ENCODE measurements around the gene FGF14.

Gene FGF14

DNA sequence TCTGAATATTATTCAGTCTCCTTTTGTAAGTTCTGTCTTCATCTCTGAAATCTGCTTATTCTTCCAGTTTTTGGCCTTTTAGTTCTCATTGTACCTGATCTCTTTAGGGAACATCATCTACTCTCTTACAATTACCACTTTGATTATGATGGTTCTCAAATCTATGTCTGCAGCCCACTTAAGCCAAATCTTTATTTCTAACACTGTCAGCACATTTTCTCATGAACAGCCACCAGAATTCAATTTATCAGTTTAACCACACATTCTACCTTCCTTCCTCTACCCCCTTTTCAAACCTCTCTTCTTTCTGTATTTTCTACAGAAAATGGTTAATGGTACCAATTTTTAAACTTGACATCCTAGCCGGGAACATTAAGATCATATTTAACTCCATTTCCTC lies 175.3 kb downstream of the FGF14 start:
- DNase-seq (ENCODE audit: low spot score) (no peak), ATAC-seq (ENCODE audit: low read depth) (no peak)
- no peaks in the 10 kb centered on the region for H3K27me3 ChIP-seq (ENCODE audit: insufficient read depth, poor library complexity, severe bottlenecking)

GRCh38 chr13:102225892-102226291 lies 176.0 kb downstream of the FGF14 start:
- no peaks in the 10 kb centered on the region for H3K27me3 ChIP-seq (ENCODE audit: insufficient read depth, poor library complexity, severe bottlenecking)
- H3K9me3 ChIP-seq (ENCODE audit: severe bottlenecking): no peaks in the 10 kb centered on the region
- TF ChIP-seq, protein P1, sequence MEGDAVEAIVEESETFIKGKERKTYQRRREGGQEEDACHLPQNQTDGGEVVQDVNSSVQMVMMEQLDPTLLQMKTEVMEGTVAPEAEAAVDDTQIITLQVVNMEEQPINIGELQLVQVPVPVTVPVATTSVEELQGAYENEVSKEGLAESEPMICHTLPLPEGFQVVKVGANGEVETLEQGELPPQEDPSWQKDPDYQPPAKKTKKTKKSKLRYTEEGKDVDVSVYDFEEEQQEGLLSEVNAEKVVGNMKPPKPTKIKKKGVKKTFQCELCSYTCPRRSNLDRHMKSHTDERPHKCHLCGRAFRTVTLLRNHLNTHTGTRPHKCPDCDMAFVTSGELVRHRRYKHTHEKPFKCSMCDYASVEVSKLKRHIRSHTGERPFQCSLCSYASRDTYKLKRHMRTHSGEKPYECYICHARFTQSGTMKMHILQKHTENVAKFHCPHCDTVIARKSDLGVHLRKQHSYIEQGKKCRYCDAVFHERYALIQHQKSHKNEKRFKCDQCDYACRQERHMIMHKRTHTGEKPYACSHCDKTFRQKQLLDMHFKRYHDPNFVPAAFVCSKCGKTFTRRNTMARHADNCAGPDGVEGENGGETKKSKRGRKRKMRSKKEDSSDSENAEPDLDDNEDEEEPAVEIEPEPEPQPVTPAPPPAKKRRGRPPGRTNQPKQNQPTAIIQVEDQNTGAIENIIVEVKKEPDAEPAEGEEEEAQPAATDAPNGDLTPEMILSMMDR (IDR thresholded peaks at IDR 0.05; ENCODE audit: poor library complexity, severe bottlenecking): no peak
- no peaks in the 10 kb centered on the region for H3K36me3 ChIP-seq (ENCODE audit: low read depth)
- no peak for ATAC-seq (ENCODE audit: low read depth)
- no peaks in the 10 kb centered on the region for H3K4me1 ChIP-seq (ENCODE audit: insufficient read depth, poor library complexity, severe bottlenecking)
- no peak for DNase-seq (ENCODE audit: low spot score)
- no peak overlapping the region for H3K27ac ChIP-seq (ENCODE audit: poor library complexity, severe bottlenecking)
- H3K4me3 ChIP-seq (ENCODE audit: severe bottlenecking): no peak overlapping the region

More for the DNA sequence above, 175.3 kb downstream of the FGF14 start:
- Histone ChIP-seq H3K27ac (ENCODE audit: poor library complexity, severe bottlenecking) (no peak overlapping the region), H3K9me3 (ENCODE audit: severe bottlenecking) (no peaks in the 10 kb centered on the region), H3K4me1 (ENCODE audit: insufficient read depth, poor library complexity, severe bottlenecking) (no peaks in the 10 kb centered on the region), H3K4me3 (ENCODE audit: severe bottlenecking) (no peak overlapping the region), H3K36me3 (ENCODE audit: low read depth) (no peaks in the 10 kb centered on the region)
- TF ChIP-seq, protein P1 (IDR thresholded peaks at IDR 0.05; ENCODE audit: poor library complexity, severe bottlenecking): no peak

DNA sequence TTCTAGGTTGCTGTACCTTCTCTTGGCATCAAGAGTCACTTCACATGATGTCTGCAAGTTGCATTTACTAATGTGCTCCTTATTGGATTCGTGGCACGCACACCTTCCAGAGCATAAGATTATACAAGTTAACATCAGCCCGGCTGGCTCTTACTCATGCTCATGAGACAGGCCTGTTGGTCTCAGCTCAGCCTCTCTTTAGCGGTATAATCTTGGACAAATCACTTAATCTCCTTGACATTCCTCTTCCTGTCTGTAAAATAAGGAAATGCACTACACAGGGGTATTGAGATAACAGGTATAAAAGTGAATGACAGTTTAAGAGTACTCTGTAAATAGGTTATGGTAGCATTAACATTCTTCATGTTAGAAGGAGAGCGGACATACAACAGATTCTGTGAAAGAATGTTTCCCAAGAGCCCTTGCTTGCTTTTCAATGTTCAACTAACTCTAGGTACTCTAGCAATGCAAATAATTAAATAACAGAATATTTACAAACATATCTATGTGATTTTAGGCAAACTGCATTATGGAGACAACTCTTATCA lies 181.1 kb downstream of the FGF14 start:
- DNase-seq (ENCODE audit: low spot score) (no peak), ATAC-seq (ENCODE audit: low read depth) (no peak)
- Histone ChIP-seq H3K4me1 (ENCODE audit: insufficient read depth, poor library complexity, severe bottlenecking) (no peaks in the 10 kb centered on the region), H3K27ac (ENCODE audit: poor library complexity, severe bottlenecking) (no peak overlapping the region), H3K4me3 (ENCODE audit: severe bottlenecking) (no peak overlapping the region), H3K27me3 (ENCODE audit: insufficient read depth, poor library complexity, severe bottlenecking) (no peaks in the 10 kb centered on the region), H3K9me3 (ENCODE audit: severe bottlenecking) (no peaks in the 10 kb centered on the region), H3K36me3 (ENCODE audit: low read depth) (no peaks in the 10 kb centered on the region)
- TF ChIP-seq, protein P1 (IDR thresholded peaks at IDR 0.05; ENCODE audit: poor library complexity, severe bottlenecking): no peak

DNA sequence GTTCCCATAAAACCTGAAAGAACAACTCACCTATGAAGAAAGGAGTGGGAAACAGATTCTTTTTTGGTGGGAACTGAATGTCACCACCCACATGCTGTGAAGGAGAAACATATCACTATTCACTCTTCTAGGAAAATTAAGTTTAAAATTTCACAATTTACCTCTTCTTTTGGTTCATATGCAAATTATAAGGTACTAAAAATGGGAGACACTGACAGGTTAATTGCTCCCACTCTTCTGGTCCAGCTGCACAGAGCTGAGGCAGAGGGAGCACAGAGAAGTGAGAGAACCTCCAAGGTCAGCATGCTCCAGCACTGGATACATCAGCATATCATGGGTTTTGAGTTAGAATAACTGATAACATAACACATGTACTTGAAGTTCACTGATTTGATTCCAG lies 186.9 kb downstream of the FGF14 start:
- TF ChIP-seq, protein P1 (IDR thresholded peaks at IDR 0.05; ENCODE audit: poor library complexity, severe bottlenecking): no peak
- ATAC-seq (ENCODE audit: low read depth): no peak
- DNase-seq (ENCODE audit: low spot score): no peak
- H3K27me3 ChIP-seq (ENCODE audit: insufficient read depth, poor library complexity, severe bottlenecking): no peaks in the 10 kb centered on the region
- no peak overlapping the region for H3K27ac ChIP-seq (ENCODE audit: poor library complexity, severe bottlenecking)
- no peaks in the 10 kb centered on the region for H3K9me3 ChIP-seq (ENCODE audit: severe bottlenecking)
- H3K4me1 ChIP-seq (ENCODE audit: insufficient read depth, poor library complexity, severe bottlenecking): no peaks in the 10 kb centered on the region
- no peak overlapping the region for H3K4me3 ChIP-seq (ENCODE audit: severe bottlenecking)
- H3K36me3 ChIP-seq (ENCODE audit: low read depth): no peaks in the 10 kb centered on the region

DNA sequence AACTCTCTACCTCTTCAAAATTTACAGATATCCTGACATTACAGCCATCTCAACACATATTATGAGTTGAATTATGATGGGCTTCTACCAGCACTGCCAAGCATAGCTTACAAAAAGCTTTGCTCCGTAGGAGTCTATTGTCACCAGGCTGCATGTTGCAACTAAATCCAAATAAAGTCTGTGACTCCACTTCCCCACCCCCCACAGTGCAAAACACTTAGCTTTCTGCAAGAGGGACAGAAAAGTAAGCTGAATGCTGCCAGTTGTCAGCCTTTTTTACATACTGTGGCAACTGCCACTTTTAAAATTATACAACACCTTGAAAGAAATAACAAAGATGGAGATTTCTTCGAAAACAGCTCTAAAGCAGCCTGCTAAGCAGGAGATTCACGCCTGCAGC lies 189.1 kb downstream of the FGF14 start:
- no peak overlapping the region for H3K27ac ChIP-seq (ENCODE audit: poor library complexity, severe bottlenecking)
- TF ChIP-seq, protein P1 (IDR thresholded peaks at IDR 0.05; ENCODE audit: poor library complexity, severe bottlenecking): no peak

More for the DNA sequence above, 189.1 kb downstream of the FGF14 start:
- Histone ChIP-seq H3K9me3 (ENCODE audit: severe bottlenecking) (no peaks in the 10 kb centered on the region), H3K4me3 (ENCODE audit: severe bottlenecking) (no peak overlapping the region), H3K36me3 (ENCODE audit: low read depth) (no peaks in the 10 kb centered on the region), H3K27me3 (ENCODE audit: insufficient read depth, poor library complexity, severe bottlenecking) (no peaks in the 10 kb centered on the region), H3K4me1 (ENCODE audit: insufficient read depth, poor library complexity, severe bottlenecking) (no peaks in the 10 kb centered on the region)
- no peak for ATAC-seq (ENCODE audit: low read depth)
- DNase-seq (ENCODE audit: low spot score): no peak
